Fibroblast of mammary gland (primary cell): Measurements from ENCODE around the gene OXCT1.
"Not testable (repeated sequence)": the region's sequence is repeated elsewhere in the genome, so short reads cannot be mapped to it uniquely, and the experiment has no call there.

Experiments used
- DNase-seq: peaks from one replicate; pipeline ENCODE4 v3.0.0-alpha.2; 2010; ENCODE audit warnings: low read depth
- H3K4me3 ChIP-seq: 2 replicates; pipeline ENCODE4 v1.5.1; 2011; ENCODE audit warnings: low read depth, mild to moderate bottlenecking, low read length, moderate library complexity; ENCODE audit not compliant: control insufficient read depth
- CTCF ChIP-seq: conservative IDR thresholded peaks from 2 replicates; pipeline ENCODE4 v1.5.1; 2011; ENCODE audit warnings: low read depth, low read length, inconsistent platforms; ENCODE audit not compliant: control insufficient read depth, insufficient read depth

Gene OXCT1

GRCh38 chr5:41817625-41818301, 52.5 kb downstream of the OXCT1 start:
- H3K4me3 ChIP-seq = no peak overlapping the region
- TF ChIP-seq CTCF = no peak
- peak; percentile 4 for DNase-seq

GRCh38 chr5:41815663-41816229, 54.5 kb downstream of the OXCT1 start:
- no peak for TF ChIP-seq CTCF
- no peak overlapping the region for H3K4me3 ChIP-seq
- DNase-seq = no peak

GRCh38 chr5:41815261-41815660, 55.0 kb downstream of the OXCT1 start:
- H3K4me3 ChIP-seq = no peak overlapping the region
- no peak for TF ChIP-seq CTCF
- no peak for DNase-seq

- not testable (repeated sequence) for DNase-seq, H3K4me3 ChIP-seq
These were observed 55.9 kb downstream of the OXCT1 start for GRCh38 chr5:41814306-41814705.

- DNase-seq = no peak
- TF ChIP-seq CTCF = no peak
- H3K4me3 ChIP-seq = no peak overlapping the region
These were observed 58.1 kb downstream of the OXCT1 start for GRCh38 chr5:41812156-41812555.

- no peak overlapping the region for H3K4me3 ChIP-seq
- DNase-seq = no peak
- no peak for TF ChIP-seq CTCF
These were observed 61.1 kb downstream of the OXCT1 start for GRCh38 chr5:41809128-41809527.

- no peak for DNase-seq
- TF ChIP-seq CTCF = no peak
These were observed 61.9 kb downstream of the OXCT1 start for GRCh38 chr5:41808294-41808693.

More at GRCh38 chr5:41808294-41808693, 61.9 kb downstream of the OXCT1 start:
- no peak overlapping the region for H3K4me3 ChIP-seq
